Trophoblast cell (in vitro differentiated cells and primary cell): ENCODE results near the gene SLITRK1.

Experiments used
- DNase-seq, 2 donors: peaks; one replicate each; pipeline ENCODE4 v3.0.0-alpha.2; 2016
- H2AFZ ChIP-seq: 2 replicates; pipeline ENCODE4 v1.6.1; 2013; ENCODE audit warnings: low read length, moderate library complexity, mild to moderate bottlenecking; ENCODE audit not compliant: insufficient read depth, poor library complexity
- H2AK5ac ChIP-seq: 2 replicates; pipeline ENCODE4 v1.6.1; 2013; ENCODE audit warnings: mild to moderate bottlenecking, low read length
- H2BK120ac ChIP-seq: 2 replicates; pipeline ENCODE4 v1.6.1; 2013; ENCODE audit warnings: low read length, mild to moderate bottlenecking, moderate library complexity; ENCODE audit not compliant: insufficient read depth, poor library complexity
- H2BK12ac ChIP-seq: 2 replicates; pipeline ENCODE4 v1.6.1; 2013; ENCODE audit warnings: mild to moderate bottlenecking, low read length, moderate library complexity
- H2BK5ac ChIP-seq: 2 replicates; pipeline ENCODE4 v1.6.1; 2013; ENCODE audit warnings: low read length, low read depth, moderate library complexity, mild to moderate bottlenecking; ENCODE audit not compliant: poor library complexity
- H3K14ac ChIP-seq: 2 replicates; pipeline ENCODE4 v1.6.1; 2013; ENCODE audit warnings: mild to moderate bottlenecking, low read length
- H3K18ac ChIP-seq: 2 replicates; pipeline ENCODE4 v1.6.1; 2013; ENCODE audit warnings: mild to moderate bottlenecking, low read length
- H3K23ac ChIP-seq: 2 replicates; pipeline ENCODE4 v1.6.1; 2013; ENCODE audit warnings: low read length
- H3K27ac ChIP-seq: 2 replicates; pipeline ENCODE4 v1.5.1; 2013; ENCODE audit warnings: low read depth, mild to moderate bottlenecking, inconsistent platforms, low read length, moderate library complexity
- H3K27me3 ChIP-seq: 2 replicates; pipeline ENCODE4 v1.6.1; 2013; ENCODE audit warnings: inconsistent platforms, mild to moderate bottlenecking, low read length, moderate library complexity; ENCODE audit not compliant: insufficient read depth
- H3K36me3 ChIP-seq, 2 experiments: 1 replicate in 1 of 2; 2 replicates in 1 of 2; pipeline ENCODE4 v1.6.1; 2013; ENCODE audit warnings: low read length in 2 of 2, mild to moderate bottlenecking in 2 of 2, moderate library complexity in 1 of 2; ENCODE audit not compliant: insufficient read depth in 2 of 2, control insufficient read depth in 1 of 2
- H3K4ac ChIP-seq: 2 replicates; pipeline ENCODE4 v1.6.1; 2013; ENCODE audit warnings: low read depth, mild to moderate bottlenecking, low read length, moderate library complexity
- H3K4me1 ChIP-seq, 2 experiments: 1 replicate in 1 of 2; 2 replicates in 1 of 2; pipeline ENCODE4 v1.6.1; 2013; ENCODE audit warnings: low read length in 2 of 2, mild to moderate bottlenecking in 2 of 2, moderate library complexity in 1 of 2; ENCODE audit not compliant: insufficient read depth in 2 of 2, control insufficient read depth in 1 of 2
- H3K4me2 ChIP-seq: 2 replicates; pipeline ENCODE4 v1.6.1; 2013; ENCODE audit warnings: inconsistent platforms, mild to moderate bottlenecking, low read length, moderate library complexity
- H3K4me3 ChIP-seq: 2 replicates; pipeline ENCODE4 v1.5.1; 2013; ENCODE audit warnings: mild to moderate bottlenecking, low read depth, low read length, inconsistent platforms
- H3K79me1 ChIP-seq: one replicate; pipeline ENCODE4 v1.6.1; 2013; ENCODE audit warnings: low read length
- H3K79me2 ChIP-seq: 2 replicates; pipeline ENCODE4 v1.6.1; 2013; ENCODE audit warnings: low read length, mild to moderate bottlenecking; ENCODE audit not compliant: control insufficient read depth, insufficient read depth, poor library complexity
- H3K9ac ChIP-seq: 2 replicates; pipeline ENCODE4 v1.6.1; 2013; ENCODE audit warnings: mild to moderate bottlenecking, low read length
- H3K9me3 ChIP-seq: 2 replicates; pipeline ENCODE4 v1.6.1; 2013; ENCODE audit warnings: low read depth, mild to moderate bottlenecking, control low read depth, inconsistent platforms, low read length; ENCODE audit not compliant: insufficient read depth
- H4K12ac ChIP-seq: 2 replicates; pipeline ENCODE4 v1.6.1; 2013; ENCODE audit warnings: low read depth, mild to moderate bottlenecking, low read length, moderate library complexity
- H4K8ac ChIP-seq: 2 replicates; pipeline ENCODE4 v1.6.1; 2013; ENCODE audit warnings: low read depth, mild to moderate bottlenecking, low read length, moderate library complexity
- H4K91ac ChIP-seq: one replicate; pipeline ENCODE4 v1.6.1; 2013; ENCODE audit warnings: low read depth, mild to moderate bottlenecking, low read length, moderate library complexity
- WGBS: extraction: QIAGEN DNeasy Blood & Tissue Kit; methylation state at CpG from one replicate; pipeline ENCODE4 v1.1.7; 2013; ENCODE audit warnings: missing lambda C conversion rate; ENCODE audit not compliant: insufficient read length, insufficient coverage; ENCODE audit errors: extremely low coverage; 5-methylcytosine and 5-hydroxymethylcytosine counted together

Gene SLITRK1

DNA sequence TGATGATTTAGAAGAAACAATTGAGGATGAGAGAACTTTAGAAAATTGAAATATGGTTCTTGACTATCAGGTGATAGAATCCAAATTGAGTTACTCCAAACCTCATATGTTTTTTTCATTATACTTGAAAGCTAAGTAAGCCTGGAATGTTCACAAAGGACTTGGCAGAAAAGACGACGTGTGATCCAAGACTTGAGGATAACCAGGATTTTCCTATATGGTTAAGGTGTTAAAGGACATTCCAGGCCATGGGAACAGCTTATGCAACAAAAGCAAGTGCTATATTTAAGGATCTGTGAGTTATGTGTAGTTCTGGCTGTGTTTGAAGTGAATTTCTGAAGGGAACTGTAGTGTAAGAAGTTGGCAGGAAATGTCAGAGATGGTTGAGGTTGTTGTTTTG lies 52.5 kb downstream of the SLITRK1 start:
- DNase-seq: no peak
- H3K27me3 ChIP-seq: no peaks in the 10 kb centered on the region
- no peak overlapping the region for H3K4ac ChIP-seq
- H2AK5ac ChIP-seq: no peak overlapping the region
- no peak overlapping the region for H4K12ac ChIP-seq
- no peaks in the 10 kb centered on the region for H3K79me1 ChIP-seq
- H2BK5ac ChIP-seq: no peak overlapping the region
- no peak overlapping the region for H4K91ac ChIP-seq
- H3K36me3 ChIP-seq: no peaks in the 10 kb centered on the region
- H3K9me3 ChIP-seq: no peaks in the 10 kb centered on the region
- no CpG with 5 or more reads among the region's 2 CpGs for WGBS
- H4K8ac ChIP-seq: no peak overlapping the region
- H3K4me3 ChIP-seq: no peak overlapping the region
- H3K18ac ChIP-seq: no peak overlapping the region
- H2BK12ac ChIP-seq: no peak overlapping the region
- no peaks in the 10 kb centered on the region for H3K4me1 ChIP-seq
- H3K4me2 ChIP-seq: no peak overlapping the region
- no peak overlapping the region for H3K9ac ChIP-seq
- no peak overlapping the region for H2AFZ ChIP-seq
- no peak overlapping the region for H2BK120ac ChIP-seq
- H3K14ac ChIP-seq: no peak overlapping the region
- H3K27ac ChIP-seq: no peak overlapping the region
- H3K23ac ChIP-seq: no peak overlapping the region
- H3K79me2 ChIP-seq: no peaks in the 10 kb centered on the region

DNA sequence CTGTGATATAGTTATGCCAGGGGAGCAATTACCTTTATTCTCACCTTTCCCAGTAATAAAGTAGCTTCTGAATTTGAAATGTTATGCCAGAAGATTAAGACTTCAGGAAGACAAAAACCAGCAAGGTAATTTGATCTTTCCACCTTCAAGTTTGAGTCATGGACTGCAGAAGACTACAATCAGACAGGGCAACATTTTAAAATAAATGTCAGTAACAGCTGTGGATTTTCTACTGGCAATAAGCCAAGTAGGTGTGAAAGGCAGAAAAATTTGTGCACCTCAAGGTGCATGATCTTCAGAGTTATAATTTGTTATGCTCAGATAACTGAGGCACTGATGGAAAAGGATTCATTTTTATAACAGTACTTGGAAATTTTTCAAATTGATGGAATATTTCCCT lies 54.9 kb downstream of the SLITRK1 start:
- Histone ChIP-seq H3K9ac (no peak overlapping the region), H3K27ac (no peak overlapping the region), H4K12ac (no peak overlapping the region), H4K8ac (no peak overlapping the region), H4K91ac (no peak overlapping the region), H3K4me3 (no peak overlapping the region), H3K23ac (no peak overlapping the region), H3K18ac (no peak overlapping the region), H2AFZ (no peak overlapping the region), H3K4me2 (no peak overlapping the region), H3K9me3 (peaks cover 8% of the 10 kb centered on the region), H3K36me3 (no peaks in the 10 kb centered on the region), H3K27me3 (no peaks in the 10 kb centered on the region), H3K14ac (no peak overlapping the region), H3K4ac (no peak overlapping the region), H2AK5ac (no peak overlapping the region), H2BK5ac (no peak overlapping the region), H3K79me1 (no peaks in the 10 kb centered on the region), H3K4me1 (no peaks in the 10 kb centered on the region), H3K79me2 (no peaks in the 10 kb centered on the region), H2BK120ac (no peak overlapping the region), H2BK12ac (no peak overlapping the region)
- DNase-seq: no peak
